ENCODE data around the gene CD200. TPM values are rescaled to one million over a fixed set of nuclear protein-coding genes. Genes with fewer than 3 reads are reported as not detected.

CD200 gene
- total RNA-seq, 1 donor from 2014 or later: 25.7 TPM

DNA sequence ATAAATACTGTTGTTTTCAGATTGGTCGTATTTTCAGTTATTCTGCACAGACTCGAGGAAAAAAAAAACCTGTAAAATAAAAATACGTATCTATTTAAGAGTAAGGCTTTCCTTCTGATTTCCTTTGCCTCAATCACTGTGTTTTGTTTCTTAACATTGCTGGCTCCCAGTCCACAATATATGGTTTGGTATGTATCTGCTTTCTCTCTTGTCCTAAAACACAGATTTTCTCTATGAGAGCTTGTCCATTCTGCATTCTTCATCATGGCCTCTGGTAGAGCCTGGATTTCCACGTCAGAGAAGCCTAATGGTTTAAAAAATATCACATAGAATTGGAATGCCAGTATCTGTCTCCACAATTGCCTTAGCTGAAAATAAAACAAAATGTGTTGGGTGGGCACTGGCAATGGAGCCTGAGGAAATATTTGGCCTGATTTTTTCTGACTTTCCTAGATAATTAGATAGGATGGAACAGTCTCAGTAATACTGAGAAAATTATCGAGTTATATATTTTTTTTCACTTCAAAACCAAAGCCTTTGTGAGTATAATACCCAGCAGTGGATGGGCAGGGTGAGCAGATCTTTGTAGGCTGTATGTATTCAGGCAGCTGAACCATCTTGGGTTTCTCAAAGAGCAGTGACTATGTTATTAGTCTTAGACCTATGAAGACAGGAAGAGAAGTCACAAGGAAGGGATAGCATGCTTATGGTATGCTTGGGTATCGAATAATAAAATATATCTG lies 1.9 kb downstream of the CD200 start:
- peak overlapping the region; percentile 79 for H3K4me3 Mint-ChIP-seq
- no peak for DNase-seq (ENCODE audit: low spot score in 2 of 2, unreplicated experiment in 2 of 2)
- H3K4me1 Mint-ChIP-seq: peaks cover 36% of the 10 kb centered on the region
- H3K36me3 Mint-ChIP-seq: no peaks in the 10 kb centered on the region
- peaks cover 2% of the 10 kb centered on the region for H3K27me3 Mint-ChIP-seq (ENCODE audit: low read depth)
- no peak for TF ChIP-seq CTCF (IDR thresholded peaks at IDR 0.05; ENCODE audit: unreplicated experiment)
- no peaks in the 10 kb centered on the region for H3K9me3 Mint-ChIP-seq
- H3K27ac Mint-ChIP-seq: peak overlapping the region; percentile 93

GRCh38 chr3:112335434-112335781 lies 2.5 kb downstream of the CD200 start:
- peaks cover 2% of the 10 kb centered on the region for H3K27me3 Mint-ChIP-seq (ENCODE audit: low read depth)
- H3K4me1 Mint-ChIP-seq: peaks cover 36% of the 10 kb centered on the region

DNA sequence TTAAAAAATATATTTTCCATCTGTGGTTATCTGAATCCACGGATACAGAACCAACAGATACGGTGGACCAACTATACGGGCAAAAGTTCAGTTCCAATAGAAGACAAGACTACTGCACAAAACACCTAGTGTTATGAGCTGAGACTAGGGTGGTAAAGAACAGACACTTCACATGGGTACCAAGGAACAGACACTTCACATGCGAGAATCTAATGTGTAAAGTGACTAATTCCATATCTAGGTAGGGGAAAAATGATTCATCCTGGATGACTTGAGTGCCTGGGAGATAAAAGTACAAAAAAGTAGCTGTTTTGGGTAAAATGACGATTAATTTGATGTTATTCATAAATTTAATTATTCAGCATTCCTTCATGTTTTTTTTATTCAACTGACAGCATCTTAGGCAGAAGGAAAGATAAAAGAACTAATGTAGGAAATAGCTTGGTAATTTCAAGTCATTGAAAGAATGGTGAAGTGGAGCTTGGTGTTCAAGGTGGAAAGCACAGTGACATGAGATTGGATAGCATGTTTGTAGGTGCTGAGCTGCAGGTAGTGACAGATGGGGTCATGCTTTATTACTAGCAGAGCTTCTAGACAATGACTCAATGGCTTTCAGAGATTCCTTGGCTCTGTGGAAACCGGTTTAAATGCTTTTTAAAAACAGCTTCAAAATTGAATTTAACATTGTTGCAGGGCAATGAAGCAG lies 5.2 kb downstream of the CD200 start:
- no peak for TF ChIP-seq CTCF (IDR thresholded peaks at IDR 0.05; ENCODE audit: unreplicated experiment)
- no peak overlapping the region for H3K4me3 Mint-ChIP-seq
- peaks cover 11% of the 10 kb centered on the region for H3K36me3 Mint-ChIP-seq
- H3K9me3 Mint-ChIP-seq: peaks cover 3% of the 10 kb centered on the region
- H3K27ac Mint-ChIP-seq: no peak overlapping the region
- H3K27me3 Mint-ChIP-seq (ENCODE audit: low read depth): no peaks in the 10 kb centered on the region
- H3K4me1 Mint-ChIP-seq: peaks cover 36% of the 10 kb centered on the region
- no peak for DNase-seq (ENCODE audit: low spot score in 2 of 2, unreplicated experiment in 2 of 2)

More at GRCh38 chr3:112335434-112335781, 2.5 kb downstream of the CD200 start:
- TF ChIP-seq CTCF (IDR thresholded peaks at IDR 0.05; ENCODE audit: unreplicated experiment): no peak
- Mint-ChIP-seq H3K9me3 (no peaks in the 10 kb centered on the region), H3K27ac (no peak overlapping the region), H3K4me3 (peak overlapping the region; percentile 79), H3K36me3 (no peaks in the 10 kb centered on the region)
- DNase-seq (ENCODE audit: low spot score in 2 of 2, unreplicated experiment in 2 of 2): no peak

DNA sequence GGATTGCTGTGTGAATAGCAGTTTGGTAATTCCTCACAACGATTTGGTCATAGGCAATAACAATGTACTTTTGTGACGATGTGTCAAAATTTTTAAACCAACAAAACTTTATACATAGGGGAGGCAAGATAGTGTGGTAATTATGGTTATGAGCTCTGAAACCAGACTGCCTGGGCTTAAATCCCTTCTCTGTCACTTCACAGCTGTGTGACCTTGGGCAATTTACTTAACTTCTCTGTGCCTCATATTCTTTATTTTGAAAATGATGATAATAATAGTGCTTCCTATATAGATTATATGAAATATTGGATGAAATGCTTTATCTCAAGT lies 5.7 kb downstream of the CD200 start:
- Mint-ChIP-seq H3K27me3 (ENCODE audit: low read depth) (no peaks in the 10 kb centered on the region), H3K4me3 (no peak overlapping the region), H3K27ac (no peak overlapping the region), H3K36me3 (peaks cover 14% of the 10 kb centered on the region), H3K4me1 (peaks cover 36% of the 10 kb centered on the region), H3K9me3 (peaks cover 5% of the 10 kb centered on the region)
- no peak for DNase-seq (ENCODE audit: low spot score in 2 of 2, unreplicated experiment in 2 of 2)
- TF ChIP-seq CTCF (IDR thresholded peaks at IDR 0.05; ENCODE audit: unreplicated experiment): no peak

GRCh38 chr3:112339134-112339533 lies 6.2 kb downstream of the CD200 start:
- H3K27ac Mint-ChIP-seq: no peak overlapping the region
- no peak overlapping the region for H3K4me3 Mint-ChIP-seq
- no peak for TF ChIP-seq CTCF (IDR thresholded peaks at IDR 0.05; ENCODE audit: unreplicated experiment)
- H3K36me3 Mint-ChIP-seq: peaks cover 19% of the 10 kb centered on the region
- H3K27me3 Mint-ChIP-seq (ENCODE audit: low read depth): no peaks in the 10 kb centered on the region
- peaks cover 34% of the 10 kb centered on the region for H3K4me1 Mint-ChIP-seq
- H3K9me3 Mint-ChIP-seq: peaks cover 8% of the 10 kb centered on the region
- DNase-seq (ENCODE audit: low spot score in 2 of 2, unreplicated experiment in 2 of 2): no peak
